Type B pancreatic cell (in vitro differentiated cells): ENCODE results near the gene CERKL. TPM values are rescaled to one million over a fixed set of nuclear protein-coding genes. Genes with fewer than 3 reads are reported as not detected.

Source experiments
- DNase-seq: peaks from one replicate; pipeline ENCODE4 v3.0.0; 2021; ENCODE audit warnings: mixed read lengths; ENCODE audit not compliant: unreplicated experiment; ENCODE audit errors: extremely low spot score
- H3K27ac Mint-ChIP-seq: 2 replicates; pipeline ENCODE4 v1.8.0; 2021; ENCODE audit warnings: mild to moderate bottlenecking, mixed read lengths
- H3K27me3 Mint-ChIP-seq: 2 replicates; pipeline ENCODE4 v1.8.0; 2021; ENCODE audit warnings: mixed read lengths
- H3K36me3 Mint-ChIP-seq: 2 replicates; pipeline ENCODE4 v1.8.0; 2021; ENCODE audit warnings: mixed read lengths
- H3K4me1 Mint-ChIP-seq: one replicate; pipeline ENCODE4 v1.8.0; 2021; ENCODE audit warnings: mixed read lengths; ENCODE audit not compliant: unreplicated experiment
- H3K4me3 Mint-ChIP-seq: 2 replicates; pipeline ENCODE4 v1.8.0; 2021; ENCODE audit warnings: mild to moderate bottlenecking, mixed read lengths
- H3K9me3 Mint-ChIP-seq: 2 replicates; pipeline ENCODE4 v1.8.0; 2021; ENCODE audit warnings: mixed read lengths
- total RNA-seq: library from RNA; stranded (reverse); gene quantifications from 2 replicates; pipeline ENCODE4 v1.2.1, GENCODE V29; 2021; ENCODE audit warnings: low replicate concordance
- TF ChIP-seq, protein P1 (sequence below): fragments of 200-600 bp; sonication (generic); conservative IDR thresholded peaks from 2 replicates; pipeline ENCODE4 v1.5.0; 2021; ENCODE audit warnings: antibody characterized with exemption, mild to moderate bottlenecking

CERKL gene
- total RNA-seq, 1 donor from 2014 or later = 2.9 TPM

DNA sequence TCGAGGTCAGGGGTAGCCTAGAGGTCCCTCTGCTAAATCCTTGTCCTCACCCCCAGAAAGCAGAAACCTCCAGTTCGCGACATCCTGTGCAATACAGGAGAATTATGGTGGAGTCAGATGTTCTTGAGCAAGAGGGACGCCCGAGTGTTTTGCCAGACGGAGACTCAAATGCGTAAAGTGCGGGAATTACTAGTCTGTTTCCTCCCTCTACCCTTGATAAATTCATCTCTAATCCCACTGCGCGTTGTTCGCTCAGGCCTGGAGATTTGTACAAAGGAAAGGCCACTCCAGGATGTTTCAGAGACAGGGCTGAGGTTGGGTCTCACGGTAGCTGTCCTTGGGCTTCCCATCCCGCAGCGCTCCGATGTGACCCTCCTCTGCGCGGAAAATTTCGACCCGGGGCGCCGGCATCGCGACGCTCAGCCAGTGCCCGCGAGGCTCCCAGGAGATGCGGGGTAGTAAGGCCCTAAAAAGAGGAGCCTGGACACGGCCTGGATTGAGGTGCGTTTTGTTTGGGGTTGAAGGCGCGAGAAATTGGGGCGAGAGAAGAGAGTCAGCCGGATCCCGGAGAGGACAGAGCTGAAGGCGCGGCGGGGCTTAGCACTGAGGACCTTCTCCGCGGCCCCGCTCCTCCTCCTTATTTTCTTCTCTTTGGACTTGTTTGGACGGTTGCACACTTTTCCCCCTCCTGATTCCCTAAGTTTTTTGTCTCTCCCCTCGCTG, 26.1 kb upstream of the CERKL start:
- H3K9me3 Mint-ChIP-seq = peaks cover under 1% of the 10 kb centered on the region
- no peak for DNase-seq
- TF ChIP-seq, protein P1, sequence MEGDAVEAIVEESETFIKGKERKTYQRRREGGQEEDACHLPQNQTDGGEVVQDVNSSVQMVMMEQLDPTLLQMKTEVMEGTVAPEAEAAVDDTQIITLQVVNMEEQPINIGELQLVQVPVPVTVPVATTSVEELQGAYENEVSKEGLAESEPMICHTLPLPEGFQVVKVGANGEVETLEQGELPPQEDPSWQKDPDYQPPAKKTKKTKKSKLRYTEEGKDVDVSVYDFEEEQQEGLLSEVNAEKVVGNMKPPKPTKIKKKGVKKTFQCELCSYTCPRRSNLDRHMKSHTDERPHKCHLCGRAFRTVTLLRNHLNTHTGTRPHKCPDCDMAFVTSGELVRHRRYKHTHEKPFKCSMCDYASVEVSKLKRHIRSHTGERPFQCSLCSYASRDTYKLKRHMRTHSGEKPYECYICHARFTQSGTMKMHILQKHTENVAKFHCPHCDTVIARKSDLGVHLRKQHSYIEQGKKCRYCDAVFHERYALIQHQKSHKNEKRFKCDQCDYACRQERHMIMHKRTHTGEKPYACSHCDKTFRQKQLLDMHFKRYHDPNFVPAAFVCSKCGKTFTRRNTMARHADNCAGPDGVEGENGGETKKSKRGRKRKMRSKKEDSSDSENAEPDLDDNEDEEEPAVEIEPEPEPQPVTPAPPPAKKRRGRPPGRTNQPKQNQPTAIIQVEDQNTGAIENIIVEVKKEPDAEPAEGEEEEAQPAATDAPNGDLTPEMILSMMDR = no peak
- H3K4me1 Mint-ChIP-seq = peaks cover 22% of the 10 kb centered on the region
- H3K4me3 Mint-ChIP-seq = peak overlapping the region; percentile 80
- H3K36me3 Mint-ChIP-seq = peaks cover 9% of the 10 kb centered on the region
- peaks cover 98% of the 10 kb centered on the region for H3K27me3 Mint-ChIP-seq
- H3K27ac Mint-ChIP-seq = peak overlapping the region; percentile 59

DNA sequence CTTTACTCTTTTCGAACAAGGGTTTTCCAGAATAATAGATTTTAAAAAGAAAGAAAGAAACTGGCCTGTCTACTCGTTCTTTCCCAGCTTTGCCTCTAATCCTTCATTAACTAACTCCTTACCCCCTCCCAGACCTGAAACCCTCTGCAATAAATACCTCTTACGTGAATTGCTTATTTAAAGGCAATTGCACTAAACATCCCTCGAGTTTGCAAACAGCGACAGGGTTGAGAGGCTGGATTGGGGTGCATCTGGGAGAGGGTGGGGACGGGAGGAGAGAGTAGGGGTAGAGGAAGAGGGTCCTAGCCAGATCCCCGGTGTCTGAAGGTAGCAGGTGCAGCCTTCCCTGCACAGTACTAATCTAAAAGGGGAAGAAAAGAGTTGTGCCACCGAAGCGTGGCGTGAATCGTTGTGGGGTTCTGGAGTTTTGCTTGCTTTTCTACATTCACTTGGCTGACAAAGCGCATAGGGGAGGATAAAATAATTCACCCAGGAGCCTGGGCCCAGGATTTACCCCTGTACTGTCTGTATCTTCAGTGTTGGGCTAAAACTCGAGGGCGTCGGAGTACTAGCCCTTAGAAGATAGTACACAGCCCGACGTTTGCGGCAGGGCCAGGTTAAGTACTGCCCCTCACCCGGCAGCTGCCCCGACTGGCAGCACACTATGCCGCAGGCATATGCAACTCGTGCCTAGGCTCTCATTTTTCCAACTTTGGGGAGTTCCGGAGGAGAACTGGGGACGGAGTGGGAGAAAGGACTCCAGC, 25.3 kb upstream of the CERKL start:
- peak overlapping the region; percentile 80 for H3K4me3 Mint-ChIP-seq
- peaks cover 13% of the 10 kb centered on the region for H3K36me3 Mint-ChIP-seq
- peaks cover 25% of the 10 kb centered on the region for H3K4me1 Mint-ChIP-seq
- TF ChIP-seq, protein P1 = no peak
- DNase-seq = no peak
- H3K9me3 Mint-ChIP-seq = peaks cover 4% of the 10 kb centered on the region
- H3K27ac Mint-ChIP-seq = peak overlapping the region; percentile 59
- H3K27me3 Mint-ChIP-seq = peaks cover 96% of the 10 kb centered on the region

DNA sequence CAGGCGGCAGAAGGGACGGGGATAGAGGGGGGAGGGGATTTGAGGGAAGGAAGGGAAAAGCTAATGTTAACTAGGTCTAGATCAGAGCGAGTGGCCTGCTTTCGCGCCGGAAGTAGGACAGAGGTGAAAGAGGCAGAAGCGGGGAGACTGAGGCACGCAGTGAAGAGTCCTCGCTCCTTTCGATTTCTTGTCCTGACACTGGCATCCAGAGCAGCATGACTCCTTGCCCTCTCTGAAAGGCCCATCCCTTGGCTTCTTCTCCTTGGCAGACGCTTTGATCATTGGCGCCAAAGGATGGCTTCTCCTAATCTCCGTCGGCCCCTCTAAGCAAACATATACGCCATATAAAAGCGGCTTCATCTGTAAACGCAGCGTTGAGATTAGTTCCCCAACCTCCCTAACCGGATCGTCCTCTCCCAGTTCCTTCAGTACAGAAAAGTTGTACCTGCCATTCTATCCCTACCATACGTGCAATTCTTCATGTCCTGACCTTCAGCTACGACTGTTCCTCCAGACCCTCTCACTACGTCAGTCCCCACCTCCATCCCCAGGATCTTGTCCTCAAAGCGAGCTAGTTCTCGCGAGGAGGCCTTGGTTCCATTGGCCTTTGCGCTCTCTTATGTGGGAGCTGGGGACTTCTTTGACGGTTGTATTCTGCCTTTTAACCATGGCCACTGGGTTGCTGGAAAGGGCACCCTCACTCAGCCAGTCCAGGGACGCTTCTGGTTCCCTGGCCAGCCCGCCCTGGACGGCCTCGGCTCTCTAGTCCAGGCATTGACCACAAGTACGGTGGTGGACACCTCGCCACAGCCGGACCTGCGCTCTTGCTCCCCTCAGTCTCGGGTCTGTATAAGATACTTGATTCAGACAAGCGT, 24.3 kb upstream of the CERKL start:
- no peak for DNase-seq
- peaks cover 25% of the 10 kb centered on the region for H3K4me1 Mint-ChIP-seq

DNA sequence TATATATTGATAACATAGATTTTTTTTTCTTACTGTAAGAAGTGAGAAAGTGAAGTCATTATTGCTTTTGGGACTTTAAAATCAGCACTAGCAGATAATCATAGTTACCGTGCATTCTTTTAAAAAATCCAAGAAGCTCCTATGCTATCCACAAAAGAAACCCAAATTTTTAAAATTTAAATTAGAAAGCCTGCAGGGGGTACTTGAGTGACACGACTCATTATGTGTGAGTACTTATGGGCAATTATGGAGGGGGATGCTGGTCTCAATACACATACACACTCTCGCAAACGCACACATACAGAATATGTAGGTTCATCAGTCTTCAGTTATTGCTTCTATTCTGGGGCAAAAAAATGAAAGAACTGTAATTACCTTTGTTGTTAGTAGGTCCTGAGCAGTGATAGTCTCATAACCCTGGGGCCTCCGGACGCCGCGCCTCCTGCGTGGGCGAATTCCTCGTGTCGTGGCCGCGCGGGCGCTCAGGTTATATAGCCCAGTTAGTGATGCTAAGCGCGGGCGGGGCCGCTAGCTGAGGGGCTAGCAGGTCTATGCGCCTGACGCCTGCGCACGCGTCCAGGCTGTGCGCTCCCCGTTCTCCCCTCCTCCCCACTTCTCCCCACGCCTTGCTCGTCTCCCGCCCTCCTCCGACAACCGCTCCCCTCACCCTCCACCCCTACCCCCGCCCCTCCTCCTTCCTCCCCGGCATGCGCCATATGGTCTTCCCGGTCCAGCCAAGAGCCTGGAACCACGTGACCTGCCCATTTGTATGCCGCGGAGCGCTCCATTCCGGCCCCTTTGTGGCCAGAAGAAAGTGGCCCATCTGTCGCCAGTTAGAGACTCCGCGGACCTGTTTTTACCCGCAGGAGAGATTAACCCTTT, 23.4 kb upstream of the CERKL start, which contains the start of gene NEUROD1:
Gene NEUROD1 (minus strand): TSS at position 463 of the 882 bp plus-strand sequence. CDS start 1,657 bp downstream, outside the sequence.
- peaks cover 25% of the 10 kb centered on the region for H3K4me1 Mint-ChIP-seq
- DNase-seq = no peak

More for the DNA sequence above, 24.3 kb upstream of the CERKL start:
- Mint-ChIP-seq H3K9me3 (peaks cover 4% of the 10 kb centered on the region), H3K27ac (peak overlapping the region; percentile 70), H3K36me3 (peaks cover 13% of the 10 kb centered on the region), H3K4me3 (peak overlapping the region; percentile 80), H3K27me3 (peaks cover 94% of the 10 kb centered on the region)
- TF ChIP-seq, protein P1 = no peak

More for the DNA sequence above, 23.4 kb upstream of the CERKL start, which contains the start of gene NEUROD1:
- Mint-ChIP-seq H3K4me3 (peak within 1 kb of the TSS; percentile 84), H3K27me3 (peaks cover 93% of the 10 kb centered on the region), H3K27ac (peak within 1 kb of the TSS; percentile 81), H3K9me3 (peaks cover 4% of the 10 kb centered on the region), H3K36me3 (peaks cover 13% of the 10 kb centered on the region)
- TF ChIP-seq, protein P1 = no peak
